K562 (cell line): Measurements from ENCODE around the gene SHBG. TPM values are rescaled to one million over a fixed set of nuclear protein-coding genes. Genes with fewer than 3 reads are reported as not detected.

ENCODE experiments used
- ARID1B ChIP-seq: fragments of 450-650 bp; IDR thresholded peaks from 2 replicates; pipeline ENCODE4 v1.6.1; 2016; ENCODE audit warnings: antibody characterized with exemption, mild to moderate bottlenecking, inconsistent platforms
- BRF1 ChIP-seq: IDR thresholded peaks from 3 replicates; pipeline ENCODE4 v1.6.1; 2011; ENCODE audit warnings: borderline replicate concordance, mild to moderate bottlenecking; ENCODE audit not compliant: insufficient read length; ENCODE audit errors: extremely low read depth
- CHD4 ChIP-seq: fragments of 200-600 bp; sonication (generic); IDR thresholded peaks from 3 replicates; pipeline ENCODE4 v1.6.1; 2012; ENCODE audit warnings: low read depth, mild to moderate bottlenecking, mixed read lengths, low read length, inconsistent platforms; ENCODE audit not compliant: insufficient read depth, insufficient replicate concordance, poor library complexity, severe bottlenecking
- DMBX1 ChIP-seq: fragments of 250-450 bp; sonication (Bioruptor Pico); IDR thresholded peaks from 2 replicates; pipeline ENCODE4 v1.8.0; 2022; ENCODE audit warnings: inconsistent platforms, mild to moderate bottlenecking, moderate library complexity, borderline replicate concordance
- EP400 ChIP-seq: fragments of 450-650 bp; IDR thresholded peaks from 2 replicates; pipeline ENCODE4 v1.6.1; 2017; ENCODE audit warnings: antibody characterized with exemption, mild to moderate bottlenecking, moderate library complexity
- KLF16 ChIP-seq: IDR thresholded peaks from 2 replicates; pipeline ENCODE4 v1.6.1; 2016; ENCODE audit warnings: antibody characterized with exemption
- MCM3 ChIP-seq: fragments of 450-650 bp; IDR thresholded peaks from 2 replicates; pipeline ENCODE4 v1.6.1; 2016
- MTA3 ChIP-seq: fragments of 450-650 bp; formaldehyde crosslinking; IDR thresholded peaks from 2 replicates; pipeline ENCODE4 v1.6.1; 2017; ENCODE audit warnings: mild to moderate bottlenecking, borderline replicate concordance
- OTX1 ChIP-seq: fragments of 450-650 bp; formaldehyde crosslinking; IDR thresholded peaks from 2 replicates; pipeline ENCODE4 v1.4.0; 2022; ENCODE audit warnings: mild to moderate bottlenecking
- PHB2 ChIP-seq: fragments of 450-650 bp; IDR thresholded peaks from 2 replicates; pipeline ENCODE4 v1.6.1; 2017; ENCODE audit warnings: low read depth
- POU5F1 ChIP-seq: fragments of 150-350 bp; IDR thresholded peaks from 2 replicates; pipeline ENCODE4 v1.6.1; 2014; ENCODE audit warnings: borderline replicate concordance, low read length, low read depth, mild to moderate bottlenecking; ENCODE audit not compliant: partially characterized antibody
- RUNX1 ChIP-seq: sonication (generic); IDR thresholded peaks from 2 replicates; pipeline ENCODE4 v1.6.1; 2016; ENCODE audit warnings: antibody characterized with exemption, low read depth
- SMARCC2 ChIP-seq: fragments of 450-650 bp; IDR thresholded peaks from 2 replicates; pipeline ENCODE4 v1.6.1; 2017; ENCODE audit warnings: antibody characterized with exemption, moderate library complexity, mild to moderate bottlenecking, low read depth
- SP2 ChIP-seq: IDR thresholded peaks from 2 replicates; pipeline ENCODE4 v1.6.1; 2011; ENCODE audit warnings: mild to moderate bottlenecking, low read depth, low read length, moderate library complexity; ENCODE audit not compliant: poor library complexity, severe bottlenecking; ENCODE audit errors: extremely low read depth
- TBP ChIP-seq: optimal IDR thresholded peaks from 2 replicates; pipeline ENCODE3; 2011; ENCODE audit warnings: low read depth, low read length, improper control_type of control experiment
- ZNF695 ChIP-seq: fragments of 450-650 bp; formaldehyde crosslinking; IDR thresholded peaks from 2 replicates; pipeline ENCODE4 v1.4.0; 2020; ENCODE audit warnings: mild to moderate bottlenecking, moderate library complexity
- ZNF830 ChIP-seq: fragments of 250-450 bp; sonication (Bioruptor Pico); IDR thresholded peaks from 2 replicates; pipeline ENCODE4 v1.5.0; 2021; ENCODE audit warnings: mild to moderate bottlenecking
- polyA plus RNA-seq, 8 experiments: library from polyadenylated mRNA; depleted of rRNA in 4 of 8; stranded (reverse) in 5 of 8; unstranded in 3 of 8; fragments of >200 nt; fragmentation: Nextera tagmentation in 2 of 8; fragmentation: Illumina TruSeq in 1 of 8; extraction: Ambion mirVana in 2 of 8; extraction: Trizol in 1 of 8; gene quantifications; 2 replicates each; pipeline versions ENCODE4 v1.2.1 to v1.2.3, GENCODE V29; 2011 to 2014; ENCODE audit warnings: inconsistent platforms in 1 of 8, missing spikeins in 1 of 8
- total RNA-seq, 7 experiments: library from RNA; depleted of rRNA in 6 of 7; stranded (reverse); fragments of >200 nt in 6 of 7; fragmentation: Illumina TruSeq in 2 of 7; extraction: Trizol in 2 of 7; gene quantifications; 2 replicates each; pipeline versions ENCODE4 v1.2.1 to v1.2.3, GENCODE V29; 2011 to 2021; ENCODE audit warnings: low replicate concordance in 1 of 7
- TF ChIP-seq, protein P1 (sequence below): IDR thresholded peaks from 3 replicates; pipeline ENCODE4 v1.6.1; 2011; ENCODE audit warnings: borderline replicate concordance, mild to moderate bottlenecking; ENCODE audit not compliant: insufficient read length, insufficient read depth
- TF ChIP-seq, protein P2 (sequence below): fragments of 200-400 bp; formaldehyde crosslinking; IDR thresholded peaks from 2 replicates; pipeline ENCODE4 v1.6.1; 2017; ENCODE audit warnings: mild to moderate bottlenecking, low read depth, low read length, moderate library complexity
- TF ChIP-seq, protein P3 (sequence below): fragments of 250-450 bp; sonication (Bioruptor Pico); IDR thresholded peaks from 2 replicates; pipeline ENCODE4 v1.8.0; 2021; ENCODE audit warnings: borderline replicate concordance, mild to moderate bottlenecking, moderate library complexity; ENCODE audit not compliant: poor library complexity, severe bottlenecking
- TF ChIP-seq, protein P4 (sequence below): fragments of 450-650 bp; formaldehyde crosslinking; IDR thresholded peaks from 2 replicates; pipeline ENCODE4 v1.4.0; 2020; ENCODE audit warnings: mild to moderate bottlenecking, moderate library complexity
- TF ChIP-seq, protein P5 (sequence below): sonication (generic); formaldehyde crosslinking; IDR thresholded peaks from 2 replicates; pipeline ENCODE4 v1.9.0; 2022; ENCODE audit warnings: mild to moderate bottlenecking, missing genetic modification reagents

SHBG gene
- total and polyA plus RNA-seq, 9 of the 15 experiments (the other 6 are each of a cell fraction or from before 2014, with no cell fraction given) = not detected

DNA sequence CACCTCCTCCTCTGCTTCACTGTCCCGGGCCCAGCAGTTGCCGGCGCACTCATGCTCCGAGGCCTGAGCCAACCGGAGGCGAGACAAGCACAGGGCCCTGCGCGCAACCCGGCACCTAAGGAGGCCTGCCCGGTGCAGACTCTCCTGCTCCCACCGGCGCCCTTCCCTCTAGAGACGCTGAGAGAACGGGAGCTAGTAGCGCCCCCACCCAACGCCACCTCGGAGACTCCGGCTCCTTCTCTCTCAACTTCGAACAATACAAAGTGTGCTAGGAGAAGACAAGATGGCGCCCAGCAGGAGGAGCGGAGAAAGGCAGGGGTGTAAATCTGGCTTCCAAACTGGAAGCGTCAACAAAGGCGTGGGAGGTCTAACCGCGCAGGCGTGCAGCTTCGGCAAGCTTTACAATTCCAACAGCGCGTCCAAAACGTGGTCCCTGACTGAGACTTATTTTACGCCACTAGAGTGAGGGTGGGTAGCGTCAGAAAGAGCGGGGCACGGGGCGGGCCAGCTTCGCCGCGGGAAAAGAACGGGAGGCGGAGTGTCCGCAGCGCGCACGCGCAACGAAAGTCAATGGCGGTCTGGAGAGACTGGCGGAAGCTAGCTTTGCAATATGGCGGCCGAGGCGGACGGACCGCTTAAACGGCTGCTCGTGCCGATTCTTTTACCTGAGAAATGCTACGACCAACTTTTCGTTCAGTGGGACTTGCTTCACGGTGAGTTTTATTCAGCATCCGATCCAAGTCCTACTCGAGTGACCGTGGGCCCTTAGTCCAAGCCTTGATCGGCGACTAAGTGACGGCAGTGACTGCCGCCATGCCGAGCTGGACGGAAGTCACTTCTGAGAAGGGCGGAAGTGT lies 46.5 kb upstream of the SHBG start, which contains the start of gene MPDU1 (continued):
- TF ChIP-seq ZNF695 = no peak
- TF ChIP-seq BRF1 = no peak
- peak; percentile 97 for TF ChIP-seq EP400
- no peak for TF ChIP-seq TBP
- no peak for TF ChIP-seq RUNX1
- TF ChIP-seq, protein P1, sequence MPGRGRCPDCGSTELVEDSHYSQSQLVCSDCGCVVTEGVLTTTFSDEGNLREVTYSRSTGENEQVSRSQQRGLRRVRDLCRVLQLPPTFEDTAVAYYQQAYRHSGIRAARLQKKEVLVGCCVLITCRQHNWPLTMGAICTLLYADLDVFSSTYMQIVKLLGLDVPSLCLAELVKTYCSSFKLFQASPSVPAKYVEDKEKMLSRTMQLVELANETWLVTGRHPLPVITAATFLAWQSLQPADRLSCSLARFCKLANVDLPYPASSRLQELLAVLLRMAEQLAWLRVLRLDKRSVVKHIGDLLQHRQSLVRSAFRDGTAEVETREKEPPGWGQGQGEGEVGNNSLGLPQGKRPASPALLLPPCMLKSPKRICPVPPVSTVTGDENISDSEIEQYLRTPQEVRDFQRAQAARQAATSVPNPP = no peak
- TF ChIP-seq OTX1 (CRISPR knock-in tag) = no peak
- TF ChIP-seq SMARCC2 = no peak
- TF ChIP-seq, protein P2, sequence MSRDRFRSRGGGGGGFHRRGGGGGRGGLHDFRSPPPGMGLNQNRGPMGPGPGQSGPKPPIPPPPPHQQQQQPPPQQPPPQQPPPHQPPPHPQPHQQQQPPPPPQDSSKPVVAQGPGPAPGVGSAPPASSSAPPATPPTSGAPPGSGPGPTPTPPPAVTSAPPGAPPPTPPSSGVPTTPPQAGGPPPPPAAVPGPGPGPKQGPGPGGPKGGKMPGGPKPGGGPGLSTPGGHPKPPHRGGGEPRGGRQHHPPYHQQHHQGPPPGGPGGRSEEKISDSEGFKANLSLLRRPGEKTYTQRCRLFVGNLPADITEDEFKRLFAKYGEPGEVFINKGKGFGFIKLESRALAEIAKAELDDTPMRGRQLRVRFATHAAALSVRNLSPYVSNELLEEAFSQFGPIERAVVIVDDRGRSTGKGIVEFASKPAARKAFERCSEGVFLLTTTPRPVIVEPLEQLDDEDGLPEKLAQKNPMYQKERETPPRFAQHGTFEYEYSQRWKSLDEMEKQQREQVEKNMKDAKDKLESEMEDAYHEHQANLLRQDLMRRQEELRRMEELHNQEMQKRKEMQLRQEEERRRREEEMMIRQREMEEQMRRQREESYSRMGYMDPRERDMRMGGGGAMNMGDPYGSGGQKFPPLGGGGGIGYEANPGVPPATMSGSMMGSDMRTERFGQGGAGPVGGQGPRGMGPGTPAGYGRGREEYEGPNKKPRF = no peak
- TF ChIP-seq PHB2 = no peak
- TF ChIP-seq, protein P3, sequence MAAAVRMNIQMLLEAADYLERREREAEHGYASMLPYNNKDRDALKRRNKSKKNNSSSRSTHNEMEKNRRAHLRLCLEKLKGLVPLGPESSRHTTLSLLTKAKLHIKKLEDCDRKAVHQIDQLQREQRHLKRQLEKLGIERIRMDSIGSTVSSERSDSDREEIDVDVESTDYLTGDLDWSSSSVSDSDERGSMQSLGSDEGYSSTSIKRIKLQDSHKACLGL (CRISPR knock-in tag) = no peak
- TF ChIP-seq POU5F1 = no peak
- TF ChIP-seq, protein P4, sequence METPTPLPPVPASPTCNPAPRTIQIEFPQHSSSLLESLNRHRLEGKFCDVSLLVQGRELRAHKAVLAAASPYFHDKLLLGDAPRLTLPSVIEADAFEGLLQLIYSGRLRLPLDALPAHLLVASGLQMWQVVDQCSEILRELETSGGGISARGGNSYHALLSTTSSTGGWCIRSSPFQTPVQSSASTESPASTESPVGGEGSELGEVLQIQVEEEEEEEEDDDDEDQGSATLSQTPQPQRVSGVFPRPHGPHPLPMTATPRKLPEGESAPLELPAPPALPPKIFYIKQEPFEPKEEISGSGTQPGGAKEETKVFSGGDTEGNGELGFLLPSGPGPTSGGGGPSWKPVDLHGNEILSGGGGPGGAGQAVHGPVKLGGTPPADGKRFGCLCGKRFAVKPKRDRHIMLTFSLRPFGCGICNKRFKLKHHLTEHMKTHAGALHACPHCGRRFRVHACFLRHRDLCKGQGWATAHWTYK (CRISPR knock-in tag) = no peak; the same call in 1 of the 2 replicates
- TF ChIP-seq MCM3 = no peak
- peak; percentile 56; the same call in 1 of the 2 replicates for TF ChIP-seq KLF16
- TF ChIP-seq DMBX1 (CRISPR knock-in tag) = peak; percentile 65
- TF ChIP-seq, protein P5, sequence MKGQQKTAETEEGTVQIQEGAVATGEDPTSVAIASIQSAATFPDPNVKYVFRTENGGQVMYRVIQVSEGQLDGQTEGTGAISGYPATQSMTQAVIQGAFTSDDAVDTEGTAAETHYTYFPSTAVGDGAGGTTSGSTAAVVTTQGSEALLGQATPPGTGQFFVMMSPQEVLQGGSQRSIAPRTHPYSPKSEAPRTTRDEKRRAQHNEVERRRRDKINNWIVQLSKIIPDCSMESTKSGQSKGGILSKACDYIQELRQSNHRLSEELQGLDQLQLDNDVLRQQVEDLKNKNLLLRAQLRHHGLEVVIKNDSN (CRISPR knock-in tag) = no peak; the same call in none of the 2 replicates
- TF ChIP-seq SP2 = no peak
- TF ChIP-seq CHD4 = no peak
- no peak; the same call in 1 of the 2 replicates for TF ChIP-seq MTA3
- no peak for TF ChIP-seq ZNF830 (CRISPR knock-in tag)
- 0 out of 2 replicates have a peak, but pooled peaks have one; percentile 16 for TF ChIP-seq ARID1B
